ENCODE data around the gene CCDC8. TPM values are rescaled to one million over a fixed set of nuclear protein-coding genes. Genes with fewer than 3 reads are reported as not detected.
A peak's percentile ranks its signal among the peaks of the same experiment; 100 is the strongest.
"Not testable (repeated sequence)": the region's sequence is repeated elsewhere in the genome, so short reads cannot be mapped to it uniquely, and the experiment has no call there.

The CCDC8 gene
- total RNA-seq, 1 donor from 2014 or later, result 33.5 TPM

- ATAC-seq (no peak), DNase-seq (no peak)
- intact Hi-C loops (cut with micrococcal nuclease), result no loop called here
Observed at GRCh38 chr19:46431824-46432223, 18.5 kb upstream of the CCDC8 start.

GRCh38 chr19:46429999-46430398, 16.6 kb upstream of the CCDC8 start:
- ATAC-seq, result no peak
- DNase-seq, result no peak
- intact Hi-C loops (cut with micrococcal nuclease), result no loop called here

- intact Hi-C loops (cut with micrococcal nuclease), result no loop called here
- ATAC-seq (peak; percentile 73), DNase-seq (peak; percentile 85)
Observed at GRCh38 chr19:46428239-46429135, 15.1 kb upstream of the CCDC8 start, which contains the start of gene PNMA8C. PNMA8C (minus strand) TSS chr19:46428936; CDS start chr19:46428359, 577 bp downstream.

- DNase-seq (no peak), ATAC-seq (no peak)
- intact Hi-C loops (cut with micrococcal nuclease), result no loop called here
Observed at GRCh38 chr19:46427518-46428045, 14.2 kb upstream of the CCDC8 start.

DNA sequence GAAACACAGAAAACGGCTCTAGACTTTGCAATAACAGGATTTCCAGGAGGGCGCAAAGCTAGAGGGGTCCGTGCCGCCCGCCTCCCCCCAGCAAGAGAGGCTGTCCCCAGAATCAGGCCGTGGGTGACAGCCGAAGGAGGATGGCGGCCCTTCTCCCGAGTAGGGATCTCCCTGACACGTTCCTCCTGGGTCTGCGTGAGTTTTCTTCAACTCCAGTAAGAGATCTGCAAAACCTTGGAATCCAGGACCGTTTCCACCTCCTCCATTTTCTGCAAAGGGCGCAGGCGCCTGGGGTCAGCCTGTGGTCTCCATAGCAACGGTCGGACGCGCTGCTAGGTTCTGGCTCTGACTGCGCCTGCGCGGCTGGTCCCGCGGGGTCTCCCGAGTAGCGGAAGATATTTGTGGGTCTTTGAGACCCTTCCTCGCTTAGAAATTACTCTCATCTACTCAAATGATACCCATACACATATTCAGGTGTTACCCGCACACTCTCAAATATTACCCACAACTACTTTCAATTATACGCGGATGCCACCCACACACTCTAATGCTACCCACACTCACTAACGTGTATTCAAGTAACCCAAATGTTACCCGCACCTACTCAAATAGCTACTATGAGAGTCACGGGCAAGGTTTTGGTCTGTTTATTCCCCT, 13.3 kb upstream of the CCDC8 start:
- peak; percentile 84 for ATAC-seq
- intact Hi-C loops (cut with micrococcal nuclease), result no loop called here
- DNase-seq, result peak; percentile 89

GRCh38 chr19:46426035-46426505, 12.7 kb upstream of the CCDC8 start:
- intact Hi-C loops (cut with micrococcal nuclease), result no loop called here
- ATAC-seq (peak; percentile 29), DNase-seq (no peak)

DNA sequence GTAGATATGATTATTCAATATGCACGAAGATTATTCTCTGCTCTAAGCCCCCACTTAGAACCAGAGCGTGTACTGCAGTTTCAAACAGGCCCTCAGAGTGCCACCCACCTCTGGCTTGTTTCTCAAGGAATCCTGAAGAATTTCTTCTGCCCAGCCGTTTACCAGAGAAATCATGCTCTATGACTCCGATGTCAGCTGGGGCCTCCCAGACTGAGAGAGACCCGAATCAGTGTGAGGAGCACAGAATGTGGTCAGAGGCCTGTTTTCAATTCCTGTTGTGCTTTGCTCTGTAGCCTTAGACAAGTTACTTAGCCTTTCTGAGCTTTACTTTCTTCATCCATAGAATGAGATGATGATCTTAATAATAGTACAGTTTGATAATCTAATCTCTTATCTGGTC, 9.8 kb upstream of the CCDC8 start:
- no peak for ATAC-seq
- intact Hi-C loops (cut with micrococcal nuclease), result no loop called here
- no peak for DNase-seq

DNA sequence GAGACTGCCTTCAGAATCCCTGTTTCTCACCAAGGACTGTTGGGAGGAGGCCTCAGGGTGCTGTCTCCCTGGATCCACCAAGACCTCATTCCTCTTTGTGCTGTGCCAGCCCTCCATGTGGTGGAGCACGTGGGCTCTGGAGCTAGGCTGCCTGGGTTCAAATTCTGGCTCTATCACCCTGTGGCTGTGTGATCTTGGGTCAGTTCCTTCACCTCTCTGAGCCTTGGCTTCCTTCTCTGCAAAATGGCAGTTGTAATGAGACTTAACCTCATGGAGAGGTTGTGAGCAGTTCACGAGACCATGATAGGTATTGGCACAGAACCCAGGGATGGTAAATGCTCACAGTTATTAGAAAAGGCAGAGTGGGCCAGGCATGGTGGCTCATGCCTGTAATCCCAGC, 9.0 kb upstream of the CCDC8 start:
- intact Hi-C loops (cut with micrococcal nuclease), result no loop called here
- DNase-seq (no peak), ATAC-seq (no peak)

DNA sequence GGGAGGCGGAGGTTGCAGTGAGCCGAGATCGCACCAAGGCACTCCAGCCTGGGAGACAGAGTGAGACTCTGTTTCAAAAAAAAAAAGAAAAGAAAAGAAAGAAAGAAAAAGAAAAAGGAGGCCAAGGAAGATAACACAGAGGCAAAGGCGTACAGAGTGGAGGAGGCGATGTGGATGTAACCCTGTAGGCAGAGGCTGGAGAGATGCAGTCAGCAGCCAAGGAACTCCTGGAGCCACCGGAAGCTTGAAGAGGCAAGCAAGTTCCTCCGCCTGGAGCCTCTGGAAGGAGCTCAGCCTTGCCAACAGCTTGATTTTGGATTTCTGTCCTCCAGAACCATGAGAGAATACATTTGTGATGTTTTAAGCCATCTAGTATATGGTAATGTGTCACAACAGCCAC, 6.7 kb upstream of the CCDC8 start:
- DNase-seq, result no peak
- intact Hi-C loops (cut with micrococcal nuclease), result no loop called here
- no peak for ATAC-seq

GRCh38 chr19:46415804-46416709, 2.7 kb upstream of the CCDC8 start:
- peak; percentile 41 for ATAC-seq
- intact Hi-C loops (cut with micrococcal nuclease), result not testable (repeated sequence)
- peak; percentile 94 for DNase-seq

DNA sequence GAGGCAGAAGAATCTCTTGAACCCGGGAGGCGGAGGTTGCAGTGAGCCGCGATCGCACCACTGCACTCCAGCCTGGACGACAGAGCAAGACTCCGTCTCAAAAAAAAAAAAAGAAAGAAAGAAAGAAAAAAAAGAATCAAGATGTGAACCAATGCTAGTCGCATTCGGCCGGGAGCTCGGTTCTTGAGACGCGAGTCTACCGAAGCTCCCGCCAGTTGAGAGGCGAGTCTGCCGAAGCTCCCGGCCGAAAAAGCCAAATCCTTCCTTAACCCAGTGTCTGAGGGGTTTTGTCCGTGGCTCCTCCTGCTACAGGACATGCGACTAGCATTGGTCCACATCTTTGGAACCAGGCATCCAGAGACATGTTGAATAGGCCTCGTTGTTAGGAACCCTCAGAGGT, 1.5 kb upstream of the CCDC8 start:
- intact Hi-C loops (cut with micrococcal nuclease); DNase-seq; ATAC-seq: not testable (repeated sequence)

DNA sequence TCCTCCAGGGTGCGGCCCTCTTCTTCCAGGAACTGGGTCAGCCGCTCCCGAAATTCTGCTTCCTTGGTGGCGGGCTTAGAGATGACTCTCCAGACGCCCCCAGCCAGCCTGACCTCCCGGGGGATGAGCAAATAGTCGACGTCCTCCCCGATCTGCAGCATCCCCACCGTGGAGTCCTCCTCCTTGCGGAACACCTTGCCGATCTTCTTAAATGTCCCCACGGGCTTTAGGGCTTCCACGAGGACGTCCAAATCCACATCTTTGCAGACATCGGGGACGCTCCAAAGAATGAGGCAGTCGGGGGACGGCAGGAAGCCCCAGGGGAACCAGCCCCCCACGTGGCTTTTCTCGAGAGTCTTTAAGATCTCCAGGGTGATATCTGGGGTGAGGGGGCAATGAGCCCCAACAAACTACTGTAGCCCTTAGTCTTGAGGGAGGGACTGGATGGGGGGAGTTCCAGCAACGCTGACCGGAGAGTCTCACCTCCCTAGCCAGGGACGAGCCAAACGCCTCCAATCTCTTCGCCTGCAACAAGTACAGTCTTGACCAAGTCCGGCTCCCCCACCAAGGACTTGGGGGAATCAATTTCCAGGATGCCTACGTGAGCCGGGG, 608 bp downstream of the CCDC8 start:
- no peak for ATAC-seq
- DNase-seq, result no peak
- intact Hi-C loops (cut with micrococcal nuclease), result no loop called here

GRCh38 chr19:46411925-46412649, 1.3 kb downstream of the CCDC8 start:
- ATAC-seq, result no peak
- intact Hi-C loops (cut with micrococcal nuclease), result no loop called here
- DNase-seq, result no peak

- DNase-seq (no peak), ATAC-seq (no peak)
- intact Hi-C loops (cut with micrococcal nuclease), result no loop called here
Observed at GRCh38 chr19:46411088-46411924, 2.1 kb downstream of the CCDC8 start.

DNA sequence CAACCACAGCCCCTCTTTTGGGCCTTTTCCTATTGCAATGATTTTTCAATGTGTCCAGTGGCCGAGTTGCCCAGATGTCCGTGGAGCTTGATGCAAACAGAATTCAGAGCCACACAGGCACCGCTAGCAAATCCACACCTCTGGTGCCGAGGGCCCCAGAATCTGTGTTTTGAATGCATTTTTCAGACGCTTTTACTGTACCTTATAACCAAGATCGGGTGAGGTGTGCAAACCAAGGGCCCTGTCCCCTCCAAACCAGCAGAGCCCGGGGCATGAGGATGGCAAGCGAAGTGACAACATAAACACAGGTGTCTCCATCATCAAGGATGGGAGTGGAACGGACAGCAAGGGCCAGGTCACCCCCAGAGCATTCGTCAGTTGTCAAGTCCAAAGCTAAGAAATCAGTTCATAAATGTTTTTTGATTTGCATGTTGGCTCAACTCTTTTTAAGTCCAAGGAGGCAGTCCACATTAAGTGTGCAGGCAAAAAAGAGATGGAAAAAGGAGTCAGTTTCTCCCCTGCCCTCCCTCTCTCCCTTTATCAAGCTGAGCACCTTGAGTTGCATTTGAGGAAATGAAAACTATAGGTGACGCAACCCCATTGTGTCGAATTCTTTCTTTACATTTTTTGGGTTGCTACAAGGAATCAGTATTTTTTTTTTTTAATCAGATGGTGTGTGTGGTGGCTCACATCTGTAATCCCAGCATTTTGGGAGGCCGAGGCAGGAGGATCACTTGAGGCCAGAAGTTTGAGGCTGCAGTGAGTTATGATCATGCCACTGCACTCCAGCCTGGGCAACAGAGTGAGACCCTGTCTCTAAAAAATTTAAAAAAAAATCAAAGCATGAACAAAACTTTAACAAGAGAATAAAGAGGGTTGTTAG, 2.9 kb downstream of the CCDC8 start:
- DNase-seq, result no peak
- intact Hi-C loops (cut with micrococcal nuclease), result no loop called here
- no peak for ATAC-seq

- no peak for ATAC-seq
- no peak for DNase-seq
- intact Hi-C loops (cut with micrococcal nuclease), result no loop called here
Observed at GRCh38 chr19:46409191-46409590, 4.2 kb downstream of the CCDC8 start.
